ENCODE data around the gene OR5A1.

DNA sequence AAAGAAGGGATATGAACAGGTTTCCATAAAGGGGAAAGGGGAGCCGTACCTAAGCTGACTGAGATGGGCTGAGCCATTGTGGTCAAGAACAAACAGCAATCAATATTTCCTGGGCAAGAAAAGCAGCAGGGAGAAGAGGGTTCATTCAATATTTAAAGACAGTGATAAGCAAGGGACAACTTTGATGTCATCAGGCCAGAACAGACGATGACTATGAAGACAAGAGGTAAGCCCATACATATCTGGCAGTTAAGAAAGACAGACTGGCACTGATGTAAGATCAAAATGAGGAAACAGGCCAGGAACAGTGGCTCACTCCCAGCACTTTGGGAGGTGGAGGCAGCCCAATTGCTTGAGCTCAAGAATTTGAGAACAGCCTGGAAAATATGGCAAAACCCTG lies 12.4 kb upstream of the OR5A1 start:
- TF ChIP-seq, protein P1, sequence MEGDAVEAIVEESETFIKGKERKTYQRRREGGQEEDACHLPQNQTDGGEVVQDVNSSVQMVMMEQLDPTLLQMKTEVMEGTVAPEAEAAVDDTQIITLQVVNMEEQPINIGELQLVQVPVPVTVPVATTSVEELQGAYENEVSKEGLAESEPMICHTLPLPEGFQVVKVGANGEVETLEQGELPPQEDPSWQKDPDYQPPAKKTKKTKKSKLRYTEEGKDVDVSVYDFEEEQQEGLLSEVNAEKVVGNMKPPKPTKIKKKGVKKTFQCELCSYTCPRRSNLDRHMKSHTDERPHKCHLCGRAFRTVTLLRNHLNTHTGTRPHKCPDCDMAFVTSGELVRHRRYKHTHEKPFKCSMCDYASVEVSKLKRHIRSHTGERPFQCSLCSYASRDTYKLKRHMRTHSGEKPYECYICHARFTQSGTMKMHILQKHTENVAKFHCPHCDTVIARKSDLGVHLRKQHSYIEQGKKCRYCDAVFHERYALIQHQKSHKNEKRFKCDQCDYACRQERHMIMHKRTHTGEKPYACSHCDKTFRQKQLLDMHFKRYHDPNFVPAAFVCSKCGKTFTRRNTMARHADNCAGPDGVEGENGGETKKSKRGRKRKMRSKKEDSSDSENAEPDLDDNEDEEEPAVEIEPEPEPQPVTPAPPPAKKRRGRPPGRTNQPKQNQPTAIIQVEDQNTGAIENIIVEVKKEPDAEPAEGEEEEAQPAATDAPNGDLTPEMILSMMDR (IDR thresholded peaks at IDR 0.05): no peak
- no peak for TF ChIP-seq POLR2A (IDR thresholded peaks at IDR 0.05)

Data from uterus (tissue), 2 donors.